Activated naive CD8-positive, alpha-beta T cell treated with anti-CD3 and anti-CD28 coated beads, Interleukin-2, amount 50 U/mL, for 16 hours (primary cell): ENCODE results near the gene RAMP1.
"Not testable (repeated sequence)": the region's sequence is repeated elsewhere in the genome, so short reads cannot be mapped to it uniquely, and the experiment has no call there.

Experiments
- DNase-seq: peaks from one replicate; pipeline ENCODE4 v3.0.0-alpha.2; 2020; ENCODE audit warnings: low read depth, low spot score

Gene RAMP1

GRCh38 chr2:237859533-237860272, at the start of gene RAMP1:
TSS of gene RAMP1 (plus strand) at chr2:237859623. CDS start at chr2:237859676, 53 bp downstream.
- DNase-seq, result no peak

GRCh38 chr2:237815637-237816036, 43.8 kb upstream of the RAMP1 start:
- no peak for DNase-seq

- DNase-seq, result no peak
Observed at GRCh38 chr2:237816531-237816930, 42.9 kb upstream of the RAMP1 start.

- no peak for DNase-seq
Observed at GRCh38 chr2:237818066-237818473, 41.4 kb upstream of the RAMP1 start.

- DNase-seq, result no peak
Observed at GRCh38 chr2:237819231-237819630, 40.2 kb upstream of the RAMP1 start.

GRCh38 chr2:237820421-237820820, 39.0 kb upstream of the RAMP1 start:
- DNase-seq, result no peak

- no peak for DNase-seq
Observed at GRCh38 chr2:237823544-237823943, 35.9 kb upstream of the RAMP1 start.

GRCh38 chr2:237824085-237824484, 35.3 kb upstream of the RAMP1 start:
- no peak for DNase-seq

- no peak for DNase-seq
Observed at GRCh38 chr2:237827421-237827987, 31.9 kb upstream of the RAMP1 start.

GRCh38 chr2:237830522-237830921, 28.9 kb upstream of the RAMP1 start:
- DNase-seq, result no peak

GRCh38 chr2:237833546-237833945, 25.9 kb upstream of the RAMP1 start:
- DNase-seq, result no peak

GRCh38 chr2:237835372-237835771, 24.1 kb upstream of the RAMP1 start:
- no peak for DNase-seq

GRCh38 chr2:237841051-237841450, 18.4 kb upstream of the RAMP1 start:
- no peak for DNase-seq

- DNase-seq, result not testable (repeated sequence)
Observed at GRCh38 chr2:237848940-237849339, 10.5 kb upstream of the RAMP1 start.

- DNase-seq, result no peak
Observed at GRCh38 chr2:237854295-237854694, 5.1 kb upstream of the RAMP1 start.

GRCh38 chr2:237857791-237858190, 1.6 kb upstream of the RAMP1 start:
- DNase-seq, result no peak

- no peak for DNase-seq
Observed at GRCh38 chr2:237858294-237859081, 935 bp upstream of the RAMP1 start.

- no peak for DNase-seq
Observed at GRCh38 chr2:237859082-237859433, 365 bp upstream of the RAMP1 start.

- no peak for DNase-seq
Observed at GRCh38 chr2:237860273-237860935, 981 bp downstream of the RAMP1 start.

- no peak for DNase-seq
Observed at GRCh38 chr2:237861875-237862527, 2.6 kb downstream of the RAMP1 start.

GRCh38 chr2:237862528-237862895, 3.1 kb downstream of the RAMP1 start:
- DNase-seq, result no peak

- no peak for DNase-seq
Observed at GRCh38 chr2:237863102-237863511, 3.7 kb downstream of the RAMP1 start.
